GM12801 (cell line): ENCODE measurements around the gene MASP1.

Source experiments
- TF ChIP-seq, protein P1 (sequence below): IDR thresholded peaks from one replicate; pipeline ENCODE4 v1.5.1; 2011; ENCODE audit warnings: control low read depth; ENCODE audit not compliant: insufficient read length; ENCODE audit errors: extremely low read depth

Gene MASP1

DNA sequence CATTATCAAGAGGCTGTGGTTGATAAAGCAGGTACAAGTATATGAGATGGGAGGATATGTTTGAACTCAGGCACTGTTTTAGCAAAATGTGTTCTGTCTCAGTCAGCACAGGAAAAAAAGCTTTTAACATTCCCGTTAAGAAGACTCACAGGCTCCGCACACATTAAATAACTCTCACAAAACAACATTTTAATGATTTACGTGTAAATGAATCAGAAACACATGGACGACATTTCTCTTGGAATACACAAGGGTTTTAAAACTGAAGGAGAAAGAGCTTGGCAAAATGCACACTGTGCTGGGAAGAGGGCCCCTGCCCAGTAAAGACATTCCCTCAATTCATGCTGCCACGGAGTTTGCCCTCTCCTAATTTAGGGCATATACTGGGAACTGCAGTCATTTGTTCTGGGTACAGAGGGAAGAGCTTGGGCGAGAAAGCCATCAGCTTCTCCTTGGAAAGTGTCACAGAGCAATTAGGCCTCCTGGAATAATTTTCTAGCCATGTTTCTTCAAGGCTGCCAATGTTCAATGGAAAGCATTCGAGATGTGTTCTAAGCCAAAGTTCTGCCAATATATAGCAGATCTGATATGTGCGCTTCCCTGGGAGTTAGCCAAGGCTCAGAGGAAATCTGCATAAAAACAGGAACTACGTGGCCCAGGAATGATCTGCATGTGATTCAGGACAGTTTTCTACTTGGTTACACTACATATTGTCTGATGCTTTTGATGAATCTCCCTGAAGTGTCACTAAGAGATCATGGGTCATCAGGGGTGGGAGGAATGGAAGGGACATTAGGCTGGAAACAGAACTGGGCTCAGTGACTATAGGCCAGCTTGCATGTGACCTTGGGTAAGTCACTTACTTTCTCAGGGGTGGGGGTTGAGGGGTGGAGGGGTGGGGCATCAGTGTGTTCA lies 2.2 kb upstream of the MASP1 start:
- TF ChIP-seq, protein P1, sequence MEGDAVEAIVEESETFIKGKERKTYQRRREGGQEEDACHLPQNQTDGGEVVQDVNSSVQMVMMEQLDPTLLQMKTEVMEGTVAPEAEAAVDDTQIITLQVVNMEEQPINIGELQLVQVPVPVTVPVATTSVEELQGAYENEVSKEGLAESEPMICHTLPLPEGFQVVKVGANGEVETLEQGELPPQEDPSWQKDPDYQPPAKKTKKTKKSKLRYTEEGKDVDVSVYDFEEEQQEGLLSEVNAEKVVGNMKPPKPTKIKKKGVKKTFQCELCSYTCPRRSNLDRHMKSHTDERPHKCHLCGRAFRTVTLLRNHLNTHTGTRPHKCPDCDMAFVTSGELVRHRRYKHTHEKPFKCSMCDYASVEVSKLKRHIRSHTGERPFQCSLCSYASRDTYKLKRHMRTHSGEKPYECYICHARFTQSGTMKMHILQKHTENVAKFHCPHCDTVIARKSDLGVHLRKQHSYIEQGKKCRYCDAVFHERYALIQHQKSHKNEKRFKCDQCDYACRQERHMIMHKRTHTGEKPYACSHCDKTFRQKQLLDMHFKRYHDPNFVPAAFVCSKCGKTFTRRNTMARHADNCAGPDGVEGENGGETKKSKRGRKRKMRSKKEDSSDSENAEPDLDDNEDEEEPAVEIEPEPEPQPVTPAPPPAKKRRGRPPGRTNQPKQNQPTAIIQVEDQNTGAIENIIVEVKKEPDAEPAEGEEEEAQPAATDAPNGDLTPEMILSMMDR: no peak

GRCh38 chr3:187292631-187293515 lies 1.3 kb upstream of the MASP1 start:
- TF ChIP-seq, protein P1: no peak

- TF ChIP-seq, protein P1: no peak
These were observed 644 bp upstream of the MASP1 start for GRCh38 chr3:187292181-187292580.

- TF ChIP-seq, protein P1: no peak
These were observed 481 bp downstream of the MASP1 start for GRCh38 chr3:187291001-187291511.

- TF ChIP-seq, protein P1: no peak
These were observed 1.0 kb downstream of the MASP1 start for GRCh38 chr3:187290503-187290902.

GRCh38 chr3:187288855-187289605 lies 2.5 kb downstream of the MASP1 start:
- TF ChIP-seq, protein P1: no peak
